Uterus (tissue), 4 donors: ENCODE data around the gene MRGPRX1. TPM values are rescaled to one million over a fixed set of nuclear protein-coding genes. Genes with fewer than 3 reads are reported as not detected.
"Not testable (repeated sequence)": the region's sequence is repeated elsewhere in the genome, so short reads cannot be mapped to it uniquely, and the experiment has no call there.

ENCODE experiments used
- DNase-seq, 2 donors: peaks; one replicate each; pipeline ENCODE4 v3.0.0-alpha.2; 2019 to 2020
- H3K27ac ChIP-seq, 2 donors: fragments of 200-600 bp; sonication (generic); 1 replicate in 1 of 2; 2 replicates in 1 of 2; pipeline ENCODE4 v1.5.1; 2016 to 2018
- H3K27me3 ChIP-seq, 2 donors: fragments of 200-600 bp; sonication (generic); one replicate each; pipeline ENCODE4 v1.5.1; 2018 to 2019; ENCODE audit warnings: control low read depth in 1 of 2
- H3K36me3 ChIP-seq, 2 donors: fragments of 200-600 bp; sonication (generic); one replicate each; pipeline ENCODE4 v1.5.1; 2019; ENCODE audit warnings: control low read depth in 1 of 2
- H3K4me1 ChIP-seq, 2 donors: fragments of 200-600 bp; sonication (generic); one replicate each; pipeline ENCODE4 v1.5.1; 2018 to 2019; ENCODE audit warnings: control low read depth in 1 of 2
- H3K4me3 ChIP-seq, 2 donors: fragments of 200-600 bp; sonication (generic); 1 replicate in 1 of 2; 2 replicates in 1 of 2; pipeline ENCODE4 v1.5.1; 2018 to 2019; ENCODE audit warnings: mild to moderate bottlenecking in 1 of 2
- H3K9me3 ChIP-seq, 2 donors: fragments of 200-600 bp; sonication (generic); one replicate each; pipeline ENCODE4 v1.5.1; 2019; ENCODE audit warnings: control low read depth in 1 of 2
- POLR2A ChIP-seq, 2 donors: fragments of 450-650 bp; IDR thresholded peaks; one replicate each; pipeline ENCODE4 v1.6.1; 2016; ENCODE audit warnings: antibody characterized with exemption in 2 of 2, mild to moderate bottlenecking in 1 of 2, moderate library complexity in 1 of 2
- intact Hi-C: fragments of 100-400 bp; cut with DNase I; formaldehyde crosslinking; loops from one replicate; pipeline ENCODE4 v1.15.1; 2023; ENCODE audit warnings: low total_unique reads
- total RNA-seq, 4 donors: library from RNA; depleted of rRNA in 3 of 4; stranded (reverse); fragments of >200 nt in 3 of 4; gene quantifications; one replicate each; pipeline versions ENCODE4 v1.1.0 to v1.2.4, GENCODE V29; 2014 to 2023
- TF ChIP-seq, protein P1 (sequence below), 4 experiments: fragments of 200-600 bp in 2 of 4; fragments of 450-650 bp in 2 of 4; sonication (generic) in 2 of 4; IDR thresholded peaks; one replicate each; pipeline ENCODE4 v1.5.1; 2016 to 2019; ENCODE audit warnings: antibody characterized with exemption in 4 of 4, mild to moderate bottlenecking in 2 of 4, moderate library complexity in 1 of 4
- donor health status: DM: yes; HTN: yes; CAD: no.

MRGPRX1 gene
- total RNA-seq, 4 donors from 2014 or later: not detected

DNA sequence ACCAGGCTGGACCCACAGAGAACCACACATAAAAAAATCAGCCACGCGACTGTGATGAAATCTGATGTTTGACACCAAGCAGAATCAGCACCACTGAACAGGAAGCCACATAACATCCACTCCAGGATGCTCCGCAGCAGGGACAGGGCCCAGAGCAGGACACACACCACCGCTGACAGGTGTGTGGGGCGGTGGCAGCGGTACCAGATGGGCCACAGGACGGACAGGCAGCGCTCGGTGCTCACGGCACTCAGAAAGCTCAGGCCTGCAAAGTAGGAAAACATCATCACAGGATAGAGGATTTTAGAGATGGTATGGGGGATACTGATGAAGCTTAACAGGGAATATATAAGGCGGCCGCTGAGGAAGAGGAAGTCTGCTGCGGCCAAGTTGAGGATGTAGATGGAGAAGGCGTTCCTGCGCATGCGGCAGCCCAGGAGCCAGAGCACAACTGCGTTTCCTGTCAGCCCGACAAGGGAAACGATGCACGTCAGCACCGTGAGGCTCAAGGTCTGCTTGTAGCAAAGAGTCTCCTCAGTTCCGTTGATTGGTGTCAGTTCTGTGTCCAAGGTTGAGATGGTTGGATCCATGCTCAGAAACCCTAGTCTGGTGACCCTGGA is 4.9 kb downstream of the MRGPRX1 start:
- TF ChIP-seq POLR2A (IDR thresholded peaks at IDR 0.05): no peak
- TF ChIP-seq, protein P1, sequence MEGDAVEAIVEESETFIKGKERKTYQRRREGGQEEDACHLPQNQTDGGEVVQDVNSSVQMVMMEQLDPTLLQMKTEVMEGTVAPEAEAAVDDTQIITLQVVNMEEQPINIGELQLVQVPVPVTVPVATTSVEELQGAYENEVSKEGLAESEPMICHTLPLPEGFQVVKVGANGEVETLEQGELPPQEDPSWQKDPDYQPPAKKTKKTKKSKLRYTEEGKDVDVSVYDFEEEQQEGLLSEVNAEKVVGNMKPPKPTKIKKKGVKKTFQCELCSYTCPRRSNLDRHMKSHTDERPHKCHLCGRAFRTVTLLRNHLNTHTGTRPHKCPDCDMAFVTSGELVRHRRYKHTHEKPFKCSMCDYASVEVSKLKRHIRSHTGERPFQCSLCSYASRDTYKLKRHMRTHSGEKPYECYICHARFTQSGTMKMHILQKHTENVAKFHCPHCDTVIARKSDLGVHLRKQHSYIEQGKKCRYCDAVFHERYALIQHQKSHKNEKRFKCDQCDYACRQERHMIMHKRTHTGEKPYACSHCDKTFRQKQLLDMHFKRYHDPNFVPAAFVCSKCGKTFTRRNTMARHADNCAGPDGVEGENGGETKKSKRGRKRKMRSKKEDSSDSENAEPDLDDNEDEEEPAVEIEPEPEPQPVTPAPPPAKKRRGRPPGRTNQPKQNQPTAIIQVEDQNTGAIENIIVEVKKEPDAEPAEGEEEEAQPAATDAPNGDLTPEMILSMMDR (IDR thresholded peaks at IDR 0.05): no peak
- intact Hi-C loops: no loop called here
- H3K27ac ChIP-seq: no peak overlapping the region

DNA sequence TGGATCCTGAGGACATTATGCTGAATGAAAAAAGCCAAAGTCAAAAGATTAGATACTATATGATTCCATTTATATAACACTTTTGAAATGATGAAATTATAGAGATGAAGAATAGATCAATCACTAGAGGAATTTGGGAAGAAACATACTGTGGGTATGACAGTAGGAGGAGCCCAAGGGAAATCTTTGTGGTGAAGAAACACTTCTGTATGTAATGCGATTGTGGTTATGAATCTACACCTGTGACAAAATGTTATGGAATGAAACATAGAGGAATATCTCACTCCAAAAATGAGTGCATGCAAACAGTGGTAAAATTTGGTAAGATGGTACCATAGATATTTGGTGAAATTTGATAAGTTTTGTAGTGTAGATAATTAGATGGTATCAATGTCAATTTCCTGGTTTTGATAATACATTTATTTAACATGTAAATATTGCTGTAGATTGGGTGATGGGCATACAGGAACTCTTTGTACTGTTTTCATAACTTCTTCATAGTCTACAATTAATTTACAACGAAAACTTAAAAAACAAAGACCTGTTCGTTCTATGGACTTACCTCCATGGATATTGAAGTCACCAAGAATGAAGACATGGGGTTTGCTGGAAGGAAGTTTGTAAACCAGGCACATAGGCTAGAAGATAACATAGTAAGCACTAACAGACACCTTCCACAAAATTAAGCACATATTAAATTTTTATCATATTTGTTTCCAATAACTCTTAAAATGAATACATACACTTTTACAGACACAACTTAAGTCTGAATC is 11.5 kb downstream of the MRGPRX1 start:
- Histone ChIP-seq H3K36me3 (no peaks in the 10 kb centered on the region), H3K4me3 (no peak overlapping the region), H3K4me1 (no peaks in the 10 kb centered on the region), H3K27ac (no peak overlapping the region), H3K9me3 (no peaks in the 10 kb centered on the region), H3K27me3 (no peaks in the 10 kb centered on the region)
- TF ChIP-seq, protein P1 (IDR thresholded peaks at IDR 0.05): no peak
- no peak for TF ChIP-seq POLR2A (IDR thresholded peaks at IDR 0.05)
- intact Hi-C loops: no loop called here
- no peak for DNase-seq

More for the DNA sequence above, 4.9 kb downstream of the MRGPRX1 start:
- Histone ChIP-seq H3K9me3 (no peaks in the 10 kb centered on the region), H3K4me1 (no peaks in the 10 kb centered on the region), H3K36me3 (no peaks in the 10 kb centered on the region), H3K4me3 (no peak overlapping the region), H3K27me3 (no peaks in the 10 kb centered on the region)
- no peak for DNase-seq

DNA sequence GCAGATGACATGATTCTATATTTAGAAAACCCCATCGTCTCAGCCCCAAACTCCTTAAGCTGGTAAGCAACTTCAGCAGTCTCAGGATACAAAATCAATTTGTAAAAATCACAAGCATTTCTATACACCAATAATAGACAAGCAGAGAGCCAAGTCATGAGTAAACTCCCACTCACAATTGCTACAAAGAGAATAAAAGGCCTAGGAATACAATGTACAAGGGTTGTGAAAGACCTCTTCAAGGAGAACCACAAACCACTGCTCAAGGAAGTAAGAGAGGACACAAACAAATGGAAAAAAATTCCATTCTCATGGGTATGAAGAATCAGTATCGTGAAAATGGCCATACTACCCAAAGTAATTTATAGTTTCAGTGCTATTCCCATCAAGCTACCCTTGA is 13.8 kb downstream of the MRGPRX1 start:
- H3K36me3 ChIP-seq, DNase-seq, H3K27me3 ChIP-seq, H3K9me3 ChIP-seq, H3K4me1 ChIP-seq, H3K4me3 ChIP-seq, H3K27ac ChIP-seq, intact Hi-C loops: not testable (repeated sequence)

DNA sequence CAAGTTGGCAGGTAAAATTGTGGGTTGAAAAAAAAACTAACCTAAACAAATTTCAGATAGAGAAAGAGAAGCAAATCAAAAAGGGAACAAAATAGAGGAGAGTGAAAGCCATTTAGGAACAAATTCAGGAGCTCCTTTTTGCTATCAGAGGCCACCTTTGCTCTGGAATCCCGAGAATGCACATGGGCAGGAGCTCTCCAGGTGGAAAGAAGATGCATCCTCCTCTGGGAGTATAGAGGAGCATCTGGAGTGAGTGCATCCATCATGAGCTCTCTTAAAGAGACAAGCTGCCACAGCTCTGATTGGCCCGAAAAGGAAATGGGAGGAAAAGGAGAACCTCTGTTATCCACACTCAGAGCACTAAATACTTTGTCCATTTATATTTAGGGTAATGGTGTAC is 26.3 kb downstream of the MRGPRX1 start:
- H3K27ac ChIP-seq: no peak overlapping the region
- no peak overlapping the region for H3K4me3 ChIP-seq
- intact Hi-C loops: no loop called here
- H3K27me3 ChIP-seq: no peaks in the 10 kb centered on the region
- H3K9me3 ChIP-seq: no peaks in the 10 kb centered on the region
- no peaks in the 10 kb centered on the region for H3K4me1 ChIP-seq
- DNase-seq: no peak
- no peaks in the 10 kb centered on the region for H3K36me3 ChIP-seq
- TF ChIP-seq, protein P1 (IDR thresholded peaks at IDR 0.05): no peak
- no peak for TF ChIP-seq POLR2A (IDR thresholded peaks at IDR 0.05)

DNA sequence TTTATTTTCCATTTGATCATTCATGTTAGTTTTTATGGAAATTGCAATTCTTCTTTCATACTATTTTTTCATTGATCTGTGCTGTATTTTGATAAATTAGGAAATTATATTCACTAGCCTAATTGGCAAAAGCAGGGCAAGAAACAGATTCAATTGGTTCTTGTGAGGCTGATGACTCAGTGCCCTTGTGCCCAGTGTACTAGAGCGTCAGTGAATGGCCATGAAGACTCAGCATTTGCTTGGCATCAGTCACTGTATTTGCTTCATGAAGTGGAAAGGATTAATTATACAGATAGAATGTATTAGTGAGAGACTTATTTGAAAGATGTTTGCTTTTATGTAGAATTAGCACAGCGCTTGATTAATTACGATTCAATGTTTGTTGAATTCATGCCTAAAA is 31.8 kb downstream of the MRGPRX1 start:
- DNase-seq: no peak
- no peaks in the 10 kb centered on the region for H3K36me3 ChIP-seq
- TF ChIP-seq, protein P1 (IDR thresholded peaks at IDR 0.05): no peak
- TF ChIP-seq POLR2A (IDR thresholded peaks at IDR 0.05): no peak
- no peaks in the 10 kb centered on the region for H3K27me3 ChIP-seq
- no peaks in the 10 kb centered on the region for H3K4me1 ChIP-seq
- intact Hi-C loops: no loop called here
- H3K27ac ChIP-seq: no peak overlapping the region
- H3K4me3 ChIP-seq: no peak overlapping the region
- no peaks in the 10 kb centered on the region for H3K9me3 ChIP-seq

DNA sequence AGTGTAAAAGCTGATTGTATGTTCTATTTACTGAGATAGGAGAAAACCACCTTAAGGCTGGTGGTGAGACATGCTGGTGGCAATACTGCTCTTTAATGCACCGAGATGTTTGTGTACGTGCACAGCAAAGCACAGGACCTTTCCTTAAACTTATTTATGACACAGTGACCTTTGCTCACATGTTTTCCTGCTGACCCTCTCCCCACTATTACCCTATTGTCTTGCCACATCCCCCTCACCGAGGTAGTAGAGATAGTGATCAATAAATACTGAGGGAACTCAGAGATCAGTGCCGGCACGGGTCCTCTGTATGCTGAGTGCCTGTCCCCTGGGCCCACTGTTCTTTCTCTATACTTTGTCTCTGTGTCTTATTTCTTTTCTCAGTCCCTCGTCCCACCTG is 38.6 kb downstream of the MRGPRX1 start:
- H3K9me3 ChIP-seq, H3K4me1 ChIP-seq, H3K27ac ChIP-seq, intact Hi-C loops, DNase-seq, H3K27me3 ChIP-seq, H3K36me3 ChIP-seq, H3K4me3 ChIP-seq: not testable (repeated sequence)

DNA sequence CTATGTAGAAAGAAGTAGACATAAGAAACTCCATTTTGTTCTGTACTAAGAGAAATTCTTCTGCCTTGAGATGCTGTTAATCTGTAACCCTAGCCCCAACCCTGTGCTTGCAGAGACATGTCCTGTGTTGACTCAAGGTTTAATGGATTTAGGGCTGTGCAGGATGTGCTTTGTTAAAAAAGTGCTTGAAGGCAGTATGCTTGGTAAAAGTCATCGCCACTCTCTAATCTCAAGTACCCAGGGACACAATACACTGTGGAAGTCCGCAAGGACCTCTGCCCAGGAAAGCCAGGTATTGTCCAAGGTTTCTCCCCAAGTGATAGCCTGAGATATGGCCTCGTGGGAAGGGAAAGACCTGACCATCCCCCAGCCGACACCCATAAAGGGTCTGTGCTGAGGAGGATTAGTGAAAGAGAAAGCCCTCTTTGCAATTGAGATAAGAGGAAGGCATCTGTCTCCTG is 39.0 kb downstream of the MRGPRX1 start:
- H3K9me3 ChIP-seq, H3K4me3 ChIP-seq, H3K27me3 ChIP-seq, H3K4me1 ChIP-seq, H3K36me3 ChIP-seq, intact Hi-C loops, DNase-seq, H3K27ac ChIP-seq: not testable (repeated sequence)

DNA sequence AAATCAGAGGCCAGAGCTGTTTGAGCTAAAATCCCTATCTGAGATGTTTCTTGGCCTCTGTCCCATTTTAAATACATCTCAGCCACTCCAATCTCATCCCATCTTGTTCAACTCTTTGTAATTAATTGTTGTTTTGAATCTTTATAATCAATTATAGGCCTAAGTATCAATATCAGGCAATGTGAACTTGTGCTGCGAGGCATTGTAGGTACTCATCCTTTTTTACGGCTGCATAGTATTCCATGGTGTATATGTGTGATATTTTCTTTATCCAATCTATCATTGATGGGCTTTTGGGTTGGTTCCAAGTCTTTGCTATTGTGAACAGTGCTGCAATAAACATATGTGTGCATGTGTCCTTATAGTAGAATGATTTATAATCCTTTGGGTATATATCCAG is 47.5 kb downstream of the MRGPRX1 start:
- intact Hi-C loops, H3K4me1 ChIP-seq, DNase-seq, H3K4me3 ChIP-seq, H3K27me3 ChIP-seq, H3K36me3 ChIP-seq, H3K9me3 ChIP-seq, H3K27ac ChIP-seq: not testable (repeated sequence)
